ENCODE results near the gene SMCO4.

DNA sequence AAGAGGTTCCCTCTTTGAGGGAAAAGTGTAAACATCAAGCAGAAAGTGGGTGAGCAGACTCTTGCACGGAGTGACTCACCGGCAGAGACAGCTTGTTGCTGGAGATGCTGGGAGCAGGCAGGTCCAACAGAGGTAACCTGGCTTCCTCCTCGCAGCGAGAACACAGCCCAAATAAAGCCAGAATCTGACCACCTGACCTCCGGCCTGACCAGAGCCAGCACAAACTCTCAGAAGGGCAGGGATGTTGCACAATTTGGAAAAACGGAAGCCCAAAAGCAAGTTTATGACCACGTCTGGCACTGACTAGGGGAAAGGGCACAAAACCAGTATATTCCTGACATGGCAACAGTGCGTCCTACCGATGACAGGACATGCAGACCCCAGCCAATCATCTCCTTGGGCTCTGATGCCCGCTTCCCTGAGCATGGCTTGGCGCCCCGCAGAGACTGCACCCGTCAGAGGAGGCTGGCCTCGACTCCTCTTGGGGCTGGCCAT, 5.4 kb downstream of the SMCO4 start:
- TF ChIP-seq JUNB (IDR thresholded peaks at IDR 0.05; ENCODE audit: unreplicated experiment): no peak
- no peak for TF ChIP-seq EZH2phosphoT487 (IDR thresholded peaks at IDR 0.05; ENCODE audit: unreplicated experiment)
- no peak for TF ChIP-seq EZH2 (IDR thresholded peaks at IDR 0.05; ENCODE audit: low read depth, unreplicated experiment)
- TF ChIP-seq, protein P1, sequence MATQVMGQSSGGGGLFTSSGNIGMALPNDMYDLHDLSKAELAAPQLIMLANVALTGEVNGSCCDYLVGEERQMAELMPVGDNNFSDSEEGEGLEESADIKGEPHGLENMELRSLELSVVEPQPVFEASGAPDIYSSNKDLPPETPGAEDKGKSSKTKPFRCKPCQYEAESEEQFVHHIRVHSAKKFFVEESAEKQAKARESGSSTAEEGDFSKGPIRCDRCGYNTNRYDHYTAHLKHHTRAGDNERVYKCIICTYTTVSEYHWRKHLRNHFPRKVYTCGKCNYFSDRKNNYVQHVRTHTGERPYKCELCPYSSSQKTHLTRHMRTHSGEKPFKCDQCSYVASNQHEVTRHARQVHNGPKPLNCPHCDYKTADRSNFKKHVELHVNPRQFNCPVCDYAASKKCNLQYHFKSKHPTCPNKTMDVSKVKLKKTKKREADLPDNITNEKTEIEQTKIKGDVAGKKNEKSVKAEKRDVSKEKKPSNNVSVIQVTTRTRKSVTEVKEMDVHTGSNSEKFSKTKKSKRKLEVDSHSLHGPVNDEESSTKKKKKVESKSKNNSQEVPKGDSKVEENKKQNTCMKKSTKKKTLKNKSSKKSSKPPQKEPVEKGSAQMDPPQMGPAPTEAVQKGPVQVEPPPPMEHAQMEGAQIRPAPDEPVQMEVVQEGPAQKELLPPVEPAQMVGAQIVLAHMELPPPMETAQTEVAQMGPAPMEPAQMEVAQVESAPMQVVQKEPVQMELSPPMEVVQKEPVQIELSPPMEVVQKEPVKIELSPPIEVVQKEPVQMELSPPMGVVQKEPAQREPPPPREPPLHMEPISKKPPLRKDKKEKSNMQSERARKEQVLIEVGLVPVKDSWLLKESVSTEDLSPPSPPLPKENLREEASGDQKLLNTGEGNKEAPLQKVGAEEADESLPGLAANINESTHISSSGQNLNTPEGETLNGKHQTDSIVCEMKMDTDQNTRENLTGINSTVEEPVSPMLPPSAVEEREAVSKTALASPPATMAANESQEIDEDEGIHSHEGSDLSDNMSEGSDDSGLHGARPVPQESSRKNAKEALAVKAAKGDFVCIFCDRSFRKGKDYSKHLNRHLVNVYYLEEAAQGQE (IDR thresholded peaks at IDR 0.05; ENCODE audit: unreplicated experiment): no peak
- TF ChIP-seq POLR2AphosphoS5 (IDR thresholded peaks at IDR 0.05; ENCODE audit: low read depth): no peak
- TF ChIP-seq, protein P2, sequence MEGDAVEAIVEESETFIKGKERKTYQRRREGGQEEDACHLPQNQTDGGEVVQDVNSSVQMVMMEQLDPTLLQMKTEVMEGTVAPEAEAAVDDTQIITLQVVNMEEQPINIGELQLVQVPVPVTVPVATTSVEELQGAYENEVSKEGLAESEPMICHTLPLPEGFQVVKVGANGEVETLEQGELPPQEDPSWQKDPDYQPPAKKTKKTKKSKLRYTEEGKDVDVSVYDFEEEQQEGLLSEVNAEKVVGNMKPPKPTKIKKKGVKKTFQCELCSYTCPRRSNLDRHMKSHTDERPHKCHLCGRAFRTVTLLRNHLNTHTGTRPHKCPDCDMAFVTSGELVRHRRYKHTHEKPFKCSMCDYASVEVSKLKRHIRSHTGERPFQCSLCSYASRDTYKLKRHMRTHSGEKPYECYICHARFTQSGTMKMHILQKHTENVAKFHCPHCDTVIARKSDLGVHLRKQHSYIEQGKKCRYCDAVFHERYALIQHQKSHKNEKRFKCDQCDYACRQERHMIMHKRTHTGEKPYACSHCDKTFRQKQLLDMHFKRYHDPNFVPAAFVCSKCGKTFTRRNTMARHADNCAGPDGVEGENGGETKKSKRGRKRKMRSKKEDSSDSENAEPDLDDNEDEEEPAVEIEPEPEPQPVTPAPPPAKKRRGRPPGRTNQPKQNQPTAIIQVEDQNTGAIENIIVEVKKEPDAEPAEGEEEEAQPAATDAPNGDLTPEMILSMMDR (conservative IDR thresholded peaks at IDR 0.05; ENCODE audit: low read depth in 2 of 2): no peak

Data from GM23338 (cell line).